K562 (cell line): ENCODE measurements around the gene OBSCN. TPM values are rescaled to one million over a fixed set of nuclear protein-coding genes. Genes with fewer than 3 reads are reported as not detected.

Experiments
- ATF7 ChIP-seq: fragments of 450-650 bp; IDR thresholded peaks from 2 replicates; pipeline ENCODE4 v1.7.1; 2014; ENCODE audit warnings: mild to moderate bottlenecking, moderate library complexity
- BRF1 ChIP-seq: IDR thresholded peaks from 3 replicates; pipeline ENCODE4 v1.6.1; 2011; ENCODE audit warnings: borderline replicate concordance, mild to moderate bottlenecking; ENCODE audit not compliant: insufficient read length; ENCODE audit errors: extremely low read depth
- E4F1 ChIP-seq: fragments of 250-450 bp; sonication (Bioruptor Pico); IDR thresholded peaks from 2 replicates; pipeline ENCODE4 v1.5.0; 2021; ENCODE audit warnings: mild to moderate bottlenecking, borderline replicate concordance
- EP400 ChIP-seq: fragments of 450-650 bp; IDR thresholded peaks from 2 replicates; pipeline ENCODE4 v1.6.1; 2017; ENCODE audit warnings: antibody characterized with exemption, mild to moderate bottlenecking, moderate library complexity
- ESRRB ChIP-seq: fragments of 250-450 bp; sonication (Bioruptor Pico); IDR thresholded peaks from 2 replicates; pipeline ENCODE4 v1.5.0; 2020; ENCODE audit warnings: mild to moderate bottlenecking, moderate library complexity, borderline replicate concordance
- FOXA3 ChIP-seq, 2 experiments: fragments of 450-650 bp in 1 of 2; sonication (generic) in 1 of 2; formaldehyde crosslinking; IDR thresholded peaks in 1 of 2; conservative IDR thresholded peaks in 1 of 2; 2 replicates each; pipeline versions ENCODE4 v1.4.0 to v1.8.0; 2020 to 2022; ENCODE audit warnings: mild to moderate bottlenecking in 2 of 2, missing genetic modification reagents in 1 of 2
- GTF2F1 ChIP-seq: IDR thresholded peaks from 2 replicates; pipeline ENCODE4 v1.6.1; 2011; ENCODE audit warnings: low read depth, low read length, improper control_type of control experiment
- IRF1 ChIP-seq: sonication (generic); formaldehyde crosslinking; IDR thresholded peaks from 2 replicates; pipeline ENCODE4 v1.8.0; 2022; ENCODE audit warnings: missing genetic modification reagents, mild to moderate bottlenecking, borderline replicate concordance
- MAFF ChIP-seq: IDR thresholded peaks from 2 replicates; pipeline ENCODE4 v1.6.1; 2012; ENCODE audit warnings: low read length, improper control_type of control experiment
- MCM5 ChIP-seq: fragments of 450-650 bp; IDR thresholded peaks from 2 replicates; pipeline ENCODE4 v1.6.1; 2016; ENCODE audit warnings: low read depth
- MTA3 ChIP-seq: fragments of 450-650 bp; formaldehyde crosslinking; IDR thresholded peaks from 2 replicates; pipeline ENCODE4 v1.6.1; 2017; ENCODE audit warnings: mild to moderate bottlenecking, borderline replicate concordance
- NCOR1 ChIP-seq: fragments of 450-650 bp; IDR thresholded peaks from 2 replicates; pipeline ENCODE4 v1.6.1; 2016; ENCODE audit warnings: mild to moderate bottlenecking, moderate library complexity
- NFATC3 ChIP-seq: fragments of 450-650 bp; IDR thresholded peaks from 2 replicates; pipeline ENCODE4 v1.6.1; 2017; ENCODE audit warnings: mild to moderate bottlenecking
- NONO ChIP-seq, 2 experiments: fragments of 200-400 bp in 1 of 2; fragments of 450-650 bp in 1 of 2; formaldehyde crosslinking in 1 of 2; IDR thresholded peaks; 2 replicates each; pipeline ENCODE4 v1.6.1; 2017; ENCODE audit warnings: low read depth in 2 of 2, mild to moderate bottlenecking in 2 of 2, moderate library complexity in 2 of 2, low read length in 1 of 2
- NRF1 ChIP-seq, 2 experiments: fragments of 450-650 bp; IDR thresholded peaks in 1 of 2; conservative IDR thresholded peaks in 1 of 2; 2 replicates each; pipeline ENCODE4 v1.6.1; 2014; ENCODE audit warnings: mild to moderate bottlenecking in 2 of 2
- OTX1 ChIP-seq: fragments of 450-650 bp; formaldehyde crosslinking; IDR thresholded peaks from 2 replicates; pipeline ENCODE4 v1.4.0; 2022; ENCODE audit warnings: mild to moderate bottlenecking
- RAD21 ChIP-seq, 2 experiments: fragments of 250-450 bp in 1 of 2; fragments of 450-650 bp in 1 of 2; sonication (Bioruptor Pico) in 1 of 2; formaldehyde crosslinking in 1 of 2; IDR thresholded peaks in 1 of 2; conservative IDR thresholded peaks in 1 of 2; 2 replicates each; pipeline versions ENCODE4 v1.4.0 to v1.8.0; 2020 to 2022; ENCODE audit warnings: mild to moderate bottlenecking in 2 of 2, moderate library complexity in 1 of 2
- SOX6 ChIP-seq: fragments of 450-650 bp; IDR thresholded peaks from 2 replicates; pipeline ENCODE4 v1.6.1; 2014; ENCODE audit warnings: mild to moderate bottlenecking
- SPI1 ChIP-seq: IDR thresholded peaks from 2 replicates; pipeline ENCODE4 v1.6.1; 2011; ENCODE audit warnings: low read depth, low read length, control low read depth, borderline replicate concordance
- THAP12 ChIP-seq: fragments of 250-450 bp; sonication (Bioruptor Pico); IDR thresholded peaks from 2 replicates; pipeline ENCODE4 v1.9.0; 2021; ENCODE audit warnings: mild to moderate bottlenecking, inconsistent platforms
- ZFPM2 ChIP-seq: fragments of 250-450 bp; sonication (Bioruptor Pico); IDR thresholded peaks from 2 replicates; pipeline ENCODE4 v1.5.1; 2022; ENCODE audit warnings: mild to moderate bottlenecking
- ZFX ChIP-seq: sonication (generic); formaldehyde crosslinking; IDR thresholded peaks from 2 replicates; pipeline ENCODE4 v1.8.0; 2022; ENCODE audit warnings: mild to moderate bottlenecking, missing genetic modification reagents, moderate library complexity
- ZNF511 ChIP-seq: sonication (generic); formaldehyde crosslinking; IDR thresholded peaks from 2 replicates; pipeline ENCODE4 v1.8.0; 2022; ENCODE audit warnings: mild to moderate bottlenecking, missing genetic modification reagents
- polyA plus RNA-seq, 8 experiments: library from polyadenylated mRNA; depleted of rRNA in 4 of 8; stranded (reverse) in 5 of 8; unstranded in 3 of 8; fragments of >200 nt; fragmentation: Nextera tagmentation in 2 of 8; fragmentation: Illumina TruSeq in 1 of 8; extraction: Ambion mirVana in 2 of 8; extraction: Trizol in 1 of 8; gene quantifications; 2 replicates each; pipeline versions ENCODE4 v1.2.1 to v1.2.3, GENCODE V29; 2011 to 2014; ENCODE audit warnings: inconsistent platforms in 1 of 8, missing spikeins in 1 of 8
- total RNA-seq, 7 experiments: library from RNA; depleted of rRNA in 6 of 7; stranded (reverse); fragments of >200 nt in 6 of 7; fragmentation: Illumina TruSeq in 2 of 7; extraction: Trizol in 2 of 7; gene quantifications; 2 replicates each; pipeline versions ENCODE4 v1.2.1 to v1.2.3, GENCODE V29; 2011 to 2021; ENCODE audit warnings: low replicate concordance in 1 of 7

Gene OBSCN
- total and polyA plus RNA-seq, 9 of the 15 experiments (the other 6 are each of a cell fraction or from before 2014, with no cell fraction given): 0.18 to 19.7 (median 3.6) TPM

- no peak for TF ChIP-seq FOXA3 (CRISPR knock-in tag; conservative IDR thresholded peaks at IDR 0.05 in 1 of 2, IDR thresholded peaks at IDR 0.05 in 1 of 2)
- TF ChIP-seq ATF7: 0 out of 2 replicates have a peak, but pooled peaks have one; percentile 49
- TF ChIP-seq EP400: no peak
- TF ChIP-seq THAP12 (CRISPR knock-in tag): no peak
- no peak for TF ChIP-seq GTF2F1
- no peak for TF ChIP-seq ZFX (CRISPR knock-in tag)
- TF ChIP-seq NCOR1: no peak
- no peak for TF ChIP-seq SPI1
- no peak for TF ChIP-seq NFATC3
- TF ChIP-seq BRF1: no peak
- no peak for TF ChIP-seq IRF1
- no peak for TF ChIP-seq RAD21 (CRISPR knock-in tag; conservative IDR thresholded peaks at IDR 0.05 in 1 of 2, IDR thresholded peaks at IDR 0.05 in 1 of 2)
- no peak for TF ChIP-seq MAFF
- no peak for TF ChIP-seq NRF1 (conservative IDR thresholded peaks at IDR 0.05 in 1 of 2, IDR thresholded peaks at IDR 0.05 in 1 of 2)
- TF ChIP-seq ESRRB (CRISPR knock-in tag): no peak
- no peak for TF ChIP-seq MCM5
- 0 out of 2 replicates have a peak, but pooled peaks have one; percentile 49 for TF ChIP-seq MTA3
- TF ChIP-seq ZFPM2 (CRISPR knock-in tag): no peak
- no peak for TF ChIP-seq NONO (IDR thresholded peaks at IDR 0.05; ENCODE audit: low read depth in 2 of 2, low read length in 1 of 2)
- no peak for TF ChIP-seq SOX6
- no peak for TF ChIP-seq OTX1
- TF ChIP-seq E4F1 (CRISPR knock-in tag): no peak
- TF ChIP-seq ZNF511 (CRISPR knock-in tag): no peak
Measured at GRCh38 chr1:228392111-228392936, 184.5 kb downstream of the OBSCN start (continued).
